H1 (cell line): ENCODE data around the gene SEZ6. TPM values are rescaled to one million over a fixed set of nuclear protein-coding genes. Genes with fewer than 3 reads are reported as not detected.

Experiments
- CTCF ChIA-PET: fragments of 300-600 bp; sonication (Branson Sonifier 250); formaldehyde crosslinking; loops from one replicate; lab custom pipeline; 2021; ENCODE audit not compliant: partially characterized antibody; lab: Charles Lee
- POLR2A ChIA-PET: fragments of 300-600 bp; sonication (Branson Sonifier 250); formaldehyde crosslinking; loops from one replicate; lab custom pipeline; 2021; ENCODE audit warnings: inconsistent platforms; ENCODE audit not compliant: partially characterized antibody; lab: Charles Lee
- DNase-seq, 2 experiments: peaks; one replicate each; pipeline versions ENCODE4 v3.0.0 to v3.0.0-alpha.2; 2010 to 2022; ENCODE audit warnings: low spot score in 2 of 2, low read depth in 1 of 2, mixed read lengths in 1 of 2
- FAIRE-seq: peaks from 2 replicates; lab custom pipeline; 2011; peaks lifted over from hg19 to GRCh38; lab: Jason Lieb, UNC
- H2AFZ ChIP-seq: 2 replicates; pipeline ENCODE4 v1.8.1; 2012; ENCODE audit warnings: low read length, inconsistent platforms
- H2AK5ac ChIP-seq: 2 replicates; pipeline ENCODE4 v1.6.1; 2013; ENCODE audit warnings: low read depth, low read length
- H2BK120ac ChIP-seq: replicated peaks from 2 replicates; pipeline ENCODE3; 2013; ENCODE audit warnings: low read depth, low read length, inconsistent platforms
- H2BK12ac ChIP-seq: 2 replicates; pipeline ENCODE4 v1.6.1; 2013; ENCODE audit warnings: low read depth, low read length
- H2BK15ac ChIP-seq: 2 replicates; pipeline ENCODE4 v1.6.1; 2013; ENCODE audit warnings: low read length
- H2BK20ac ChIP-seq: 2 replicates; pipeline ENCODE4 v1.6.1; 2013; ENCODE audit warnings: low read length
- H2BK5ac ChIP-seq: 2 replicates; pipeline ENCODE4 v1.6.1; 2013; ENCODE audit warnings: low read depth, low read length
- H3K14ac ChIP-seq: 2 replicates; pipeline ENCODE4 v1.6.1; 2013; ENCODE audit warnings: inconsistent platforms; ENCODE audit not compliant: insufficient read length
- H3K18ac ChIP-seq: 2 replicates; pipeline ENCODE4 v1.6.1; 2013; ENCODE audit warnings: low read length; ENCODE audit errors: extremely low read depth
- H3K23ac ChIP-seq: 2 replicates; pipeline ENCODE4 v1.6.1; 2013; ENCODE audit warnings: inconsistent platforms; ENCODE audit not compliant: insufficient read length
- H3K23me2 ChIP-seq: 2 replicates; pipeline ENCODE4 v1.6.1; 2013; ENCODE audit warnings: low read depth, low read length
- H3K27ac ChIP-seq: 2 replicates; pipeline ENCODE4 v1.6.1; 2011; ENCODE audit warnings: low read depth, low read length, inconsistent platforms
- H3K27me3 ChIP-seq, 4 experiments: replicated peaks in 1 of 4; 1 replicate in 1 of 4; 2 replicates in 3 of 4; pipeline versions ENCODE4 v1.6.1 to v1.8.1; 2011 to 2013; ENCODE audit warnings: low read length in 3 of 4, mild to moderate bottlenecking in 3 of 4, inconsistent platforms in 2 of 4, mixed read lengths in 2 of 4, moderate library complexity in 1 of 4; ENCODE audit not compliant: control insufficient read depth in 3 of 4, insufficient read depth in 3 of 4; ENCODE audit errors: extremely low read depth in 1 of 4
- H3K36me3 ChIP-seq, 4 experiments: 2 replicates each; pipeline versions ENCODE4 v1.6.1 to v1.8.1; 2011 to 2013; ENCODE audit warnings: mild to moderate bottlenecking in 4 of 4, low read length in 3 of 4, moderate library complexity in 2 of 4, control low read depth in 1 of 4, inconsistent platforms in 1 of 4; ENCODE audit not compliant: insufficient read depth in 4 of 4, control insufficient read depth in 2 of 4
- H3K4ac ChIP-seq: replicated peaks from 2 replicates; pipeline ENCODE3; 2013; ENCODE audit warnings: low read length, low read depth, mixed read lengths, inconsistent platforms; ENCODE audit not compliant: insufficient read length
- H3K4me1 ChIP-seq, 4 experiments: replicated peaks in 1 of 4; 1 replicate in 1 of 4; 2 replicates in 3 of 4; pipeline versions ENCODE4 v1.6.1 to v1.8.1; 2011 to 2013; ENCODE audit warnings: low read length in 3 of 4, inconsistent platforms in 2 of 4, mixed read lengths in 1 of 4; ENCODE audit not compliant: insufficient read depth in 4 of 4, control insufficient read depth in 3 of 4
- H3K4me2 ChIP-seq, 2 experiments: 2 replicates each; pipeline versions ENCODE4 v1.6.1 to v1.8.1; 2011 to 2013; ENCODE audit warnings: low read depth in 2 of 2, low read length in 2 of 2, control low read depth in 1 of 2, inconsistent platforms in 1 of 2, mild to moderate bottlenecking in 1 of 2; ENCODE audit not compliant: insufficient read depth in 1 of 2
- H3K4me3 ChIP-seq, 4 experiments: fragments of 200-600, 300-600 bp in 1 of 4; sonication (generic), shearing (Covaris generic), sonication (Bioruptor Twin) in 1 of 4; 2 replicates each; pipeline versions ENCODE4 v1.5.1 to v1.8.1; 2011 to 2016; ENCODE audit warnings: low read length in 4 of 4, low read depth in 3 of 4, control low read depth in 2 of 4, inconsistent platforms in 2 of 4, mild to moderate bottlenecking in 2 of 4, mixed read lengths in 1 of 4, moderate library complexity in 1 of 4; ENCODE audit not compliant: insufficient read depth in 2 of 4; ENCODE audit errors: extremely low read depth in 1 of 4
- H3K56ac ChIP-seq: replicated peaks from 2 replicates; pipeline ENCODE3; 2013; ENCODE audit warnings: low read depth, mild to moderate bottlenecking, mixed read lengths, low read length, inconsistent platforms; ENCODE audit not compliant: insufficient read length
- H3K79me1 ChIP-seq: 2 replicates; pipeline ENCODE4 v1.6.1; 2013; ENCODE audit warnings: low read depth, low read length, control low read depth
- H3K79me2 ChIP-seq, 2 experiments: 2 replicates each; pipeline versions ENCODE4 v1.6.1 to v1.8.1; 2012 to 2013; ENCODE audit warnings: low read length in 2 of 2, mild to moderate bottlenecking in 2 of 2, inconsistent platforms in 1 of 2; ENCODE audit not compliant: insufficient read depth in 2 of 2, control insufficient read depth in 1 of 2
- H3K9ac ChIP-seq, 4 experiments: replicated peaks in 1 of 4; 1 replicate in 1 of 4; 2 replicates in 3 of 4; pipeline versions ENCODE4 v1.6.1 to v1.8.1; 2011 to 2013; ENCODE audit warnings: low read depth in 3 of 4, low read length in 3 of 4, control low read depth in 2 of 4, mild to moderate bottlenecking in 2 of 4, moderate library complexity in 2 of 4, inconsistent platforms in 1 of 4; ENCODE audit errors: extremely low read depth in 1 of 4
- H3K9me3 ChIP-seq, 2 experiments: 2 replicates each; pipeline versions ENCODE4 v1.6.1 to v1.8.1; 2012 to 2013; ENCODE audit warnings: mild to moderate bottlenecking in 2 of 2, moderate library complexity in 2 of 2, control low read depth in 1 of 2, inconsistent platforms in 1 of 2, low read depth in 1 of 2, low read length in 1 of 2, mixed read lengths in 1 of 2; ENCODE audit not compliant: insufficient read depth in 2 of 2
- H4K20me1 ChIP-seq, 2 experiments: replicated peaks in 1 of 2; 2 replicates each; pipeline versions ENCODE3 to v1.8.1; 2011 to 2013; ENCODE audit warnings: inconsistent platforms in 2 of 2, low read length in 2 of 2, mild to moderate bottlenecking in 1 of 2; ENCODE audit not compliant: insufficient read depth in 2 of 2, control insufficient read depth in 1 of 2
- H4K5ac ChIP-seq: 2 replicates; pipeline ENCODE4 v1.6.1; 2013; ENCODE audit warnings: low read length, low read depth, mixed read lengths, inconsistent platforms; ENCODE audit not compliant: insufficient read length
- H4K8ac ChIP-seq: 2 replicates; pipeline ENCODE4 v1.8.0; 2013; ENCODE audit warnings: mild to moderate bottlenecking, moderate library complexity, low read length, inconsistent platforms; ENCODE audit not compliant: insufficient read depth; ENCODE audit errors: extremely low read depth
- H4K91ac ChIP-seq: replicated peaks from 2 replicates; pipeline ENCODE3; 2013; ENCODE audit warnings: low read length, mixed read lengths, inconsistent platforms; ENCODE audit not compliant: insufficient read length
- CREB1 ChIP-seq: IDR thresholded peaks from 2 replicates; pipeline ENCODE4 v1.6.1; 2012; ENCODE audit warnings: inconsistent platforms
- CTCF ChIP-seq, 3 experiments: IDR thresholded peaks; 1 replicate in 2 of 3; 2 replicates in 1 of 3; pipeline versions ENCODE4 v1.5.1 to v1.6.1; 2011; ENCODE audit warnings: low read length in 3 of 3, mild to moderate bottlenecking in 3 of 3, inconsistent platforms in 2 of 3, low read depth in 1 of 3, moderate library complexity in 1 of 3; ENCODE audit not compliant: insufficient read depth in 1 of 3; ENCODE audit errors: control extremely low read depth in 1 of 3
- GTF2F1 ChIP-seq: IDR thresholded peaks from 2 replicates; pipeline ENCODE4 v1.6.1; 2012; ENCODE audit warnings: low read depth, low read length, improper control_type of control experiment, borderline replicate concordance
- POU5F1 ChIP-seq: IDR thresholded peaks from 2 replicates; pipeline ENCODE4 v1.6.1; 2011; ENCODE audit warnings: low read depth, mild to moderate bottlenecking, low read length, moderate library complexity
- RNF2 ChIP-seq: fragments of 200-900, 300-1000 bp; sonication (generic); IDR thresholded peaks from 2 replicates; pipeline ENCODE4 v1.7.1; 2016; ENCODE audit warnings: borderline replicate concordance, low read depth, mild to moderate bottlenecking, antibody characterized with exemption, low read length; ENCODE audit not compliant: poor library complexity, severe bottlenecking; ENCODE audit errors: missing control alignments
- YY1 ChIP-seq: IDR thresholded peaks from 2 replicates; pipeline ENCODE4 v1.6.1; 2011; ENCODE audit warnings: low read depth, mild to moderate bottlenecking, low read length
- WGBS, 2 experiments: shearing (Covaris generic) in 1 of 2; methylation state at CpG; one replicate each; pipeline versions ENCODE4 v1.1.6 to v1.1.7; 2013 to 2015; ENCODE audit warnings: low lambda C conversion rate in 2 of 2, mixed read lengths in 2 of 2, inconsistent platforms in 1 of 2, low coverage in 1 of 2, missing lambda C conversion rate in 1 of 2; ENCODE audit not compliant: insufficient replicate concordance in 2 of 2, insufficient coverage in 1 of 2, insufficient read length in 1 of 2; ENCODE audit errors: extremely low coverage in 1 of 2, missing lambda C conversion rate in 1 of 2; 5-methylcytosine and 5-hydroxymethylcytosine counted together
- polyA plus RNA-seq, 7 experiments: library from polyadenylated mRNA; depleted of rRNA in 3 of 7; stranded (reverse) in 5 of 7; unstranded in 2 of 7; fragments of >200 nt in 5 of 7; fragments of 200-250 nt in 2 of 7; gene quantifications; 1 replicate in 5 of 7; 2 replicates in 1 of 7; 4 replicates in 1 of 7; pipeline versions ENCODE4 v1.2.1 to v1.2.3, GENCODE V29; 2011 to 2013; ENCODE audit warnings: missing spikeins in 2 of 7, mixed read lengths in 2 of 7
- total RNA-seq: library from RNA; stranded (reverse); fragmentation: NEBNext Ultra II Directional; extraction: Animal tissue kit (Norgen Biotek cat#: 25700); gene quantifications from 2 replicates; pipeline ENCODE4 v1.2.1, GENCODE V29; 2021

Gene SEZ6
- total and polyA plus RNA-seq, 2 of the 8 experiments (the other 6 are each of a cell fraction or from before 2014, with no cell fraction given) = 6.9 to 16.1 TPM

- Histone ChIP-seq H4K8ac (peak overlapping the region; percentile 93), H2BK120ac (peak overlapping the region; percentile 51), H4K20me1 (peaks cover 2% of the 10 kb centered on the region in 2 experiments), H3K18ac (peak overlapping the region; percentile 71; the same call in 1 of the 2 replicates), H3K9me3 (no peaks in the 10 kb centered on the region), H3K56ac (peak overlapping the region; percentile 33), H3K79me1 (no peaks in the 10 kb centered on the region; the same call in 1 of the 2 replicates), H3K79me2 (peaks cover 19 to 35% of the 10 kb centered on the region in 2 experiments), H3K4ac (peak overlapping the region; percentile 3), H2BK5ac (peak overlapping the region; percentile 92), H3K27ac (peak overlapping the region; percentile 92), H3K9ac (peak overlapping the region in 3 of 4 experiments; percentile 64 to 79 (median 67); a peak in 6 of 7 replicates), H3K4me3 (peak overlapping the region; percentile 68 to 97 (median 84)), H2AK5ac (peak overlapping the region; percentile 88; the same call in 1 of the 2 replicates), H3K23ac (no peak overlapping the region), H2AFZ (peak overlapping the region; percentile 36; the same call in 1 of the 2 replicates), H4K5ac (peak overlapping the region; percentile 26), H3K4me2 (peak overlapping the region; percentile 95 to 99), H2BK15ac (0 out of 2 replicates have a peak overlapping the region, but pooled peaks have one; percentile 93), H3K36me3 (peaks cover 0 to 6% (median under 1%) of the 10 kb centered on the region in 4 experiments; a peak in 2 of 8 replicates), H2BK12ac (peak overlapping the region; percentile 42), H2BK20ac (no peak overlapping the region), H3K4me1 (peaks cover 9 to 28% (median 14%) of the 10 kb centered on the region in 4 experiments; a peak in 5 of 7 replicates), H4K91ac (peak overlapping the region; percentile 20), H3K27me3 (no peaks in the 10 kb centered on the region), H3K23me2 (peaks cover 9% of the 10 kb centered on the region), H3K14ac (no peak overlapping the region)
- WGBS, 2 experiments = 7% methylated on average over 36 of the region's 36 CpGs; no CpG with 5 or more reads in 1 of the 2 experiments
- DNase-seq (peak; percentile 89 to 96), FAIRE-seq (peak; percentile 91)
- ChIA-PET CTCF (interaction anchor here (0.6 to 15.6 kb wide), 30 partner anchors 7 to 642 kb away, joined by 3 to 548 read pairs (median 6); partner anchors contain the start of genes DHRS13, MYO18A and SEZ6), POLR2A (interaction anchor here (0.6 to 4.1 kb wide), 25 partner anchors 9 to 341 kb away, joined by 3 to 37 read pairs (median 3); partner anchors contain the start of genes FLOT2, NEK8, NUFIP2 and PROCA1)
- TF ChIP-seq YY1 (no peak), RNF2 (no peak), GTF2F1 (no peak), CREB1 (peak; percentile 85), POU5F1 (no peak), CTCF (IDR thresholded peaks at IDR 0.05; ENCODE audit: control extremely low read depth in 1 of 3, insufficient read depth in 1 of 3, low read depth in 1 of 3, low read length in 3 of 3) (no peak)
These were observed 53.5 kb downstream of the SEZ6 start for GRCh38 chr17:28951991-28952975.
